ENCODE results near the gene CNTN4.
A peak's percentile ranks its signal among the peaks of the same experiment; 100 is the strongest.

CNTN4 gene

DNA sequence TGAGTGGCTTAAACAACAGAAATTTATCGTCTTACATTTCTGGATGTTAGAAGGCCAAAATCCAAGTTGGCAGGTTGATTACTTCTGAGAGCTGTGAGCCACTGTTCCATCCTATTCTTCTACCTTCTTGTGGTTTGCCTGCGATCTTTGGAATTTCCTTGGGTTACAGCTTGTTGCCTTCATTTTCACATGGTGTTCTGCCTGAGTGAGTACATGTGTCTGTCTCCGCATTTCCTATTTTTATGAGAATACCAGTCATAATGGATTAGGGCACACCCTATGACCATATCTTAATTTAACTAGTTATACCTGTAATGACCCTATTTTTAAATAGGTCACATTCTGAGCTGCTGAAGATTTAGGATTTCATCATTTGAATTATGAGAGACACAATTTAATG, 294.3 kb downstream of the CNTN4 start:
- peak; percentile 6 for DNase-seq (ENCODE audit: low read depth)

DNA sequence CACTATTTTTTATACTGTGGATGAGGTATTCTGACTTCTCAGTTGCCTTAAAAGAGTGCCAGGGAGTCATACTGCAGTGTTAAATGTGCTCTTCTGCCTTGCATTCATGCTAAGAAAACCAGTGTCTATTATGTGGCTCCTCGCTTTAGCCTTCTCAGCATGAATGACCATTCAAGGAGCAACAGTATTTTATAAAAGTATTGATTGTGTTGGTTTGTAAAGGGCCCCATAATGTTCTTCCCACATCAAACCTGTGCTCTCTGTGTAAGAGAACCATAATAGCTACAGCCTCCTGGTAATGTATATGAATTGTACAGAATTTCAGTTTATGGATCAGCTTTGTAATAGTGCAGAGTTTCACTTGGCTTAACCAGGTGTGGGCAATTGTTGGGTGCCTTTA, 316.4 kb downstream of the CNTN4 start:
- DNase-seq (ENCODE audit: low read depth): no peak

DNA sequence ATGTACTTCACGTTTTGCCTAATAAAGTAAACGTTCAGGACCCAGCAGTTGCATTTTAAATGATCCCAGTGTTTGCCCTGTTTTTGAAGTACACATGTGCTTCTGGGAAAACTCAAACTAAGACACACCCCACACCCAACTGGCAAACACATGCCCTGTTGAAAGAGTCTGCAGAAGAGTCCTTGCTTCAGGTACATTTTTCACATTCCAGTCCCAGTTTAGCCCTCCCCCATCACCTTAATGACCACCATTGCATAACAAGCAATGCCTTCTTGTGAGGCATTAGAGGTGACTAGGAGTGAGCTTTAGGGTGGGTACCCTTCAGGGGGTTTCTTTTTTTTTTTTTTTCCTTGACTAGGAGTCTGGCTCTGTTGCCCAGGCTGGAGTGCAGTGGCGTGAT, 322.3 kb downstream of the CNTN4 start:
- DNase-seq (ENCODE audit: low read depth): no peak

DNA sequence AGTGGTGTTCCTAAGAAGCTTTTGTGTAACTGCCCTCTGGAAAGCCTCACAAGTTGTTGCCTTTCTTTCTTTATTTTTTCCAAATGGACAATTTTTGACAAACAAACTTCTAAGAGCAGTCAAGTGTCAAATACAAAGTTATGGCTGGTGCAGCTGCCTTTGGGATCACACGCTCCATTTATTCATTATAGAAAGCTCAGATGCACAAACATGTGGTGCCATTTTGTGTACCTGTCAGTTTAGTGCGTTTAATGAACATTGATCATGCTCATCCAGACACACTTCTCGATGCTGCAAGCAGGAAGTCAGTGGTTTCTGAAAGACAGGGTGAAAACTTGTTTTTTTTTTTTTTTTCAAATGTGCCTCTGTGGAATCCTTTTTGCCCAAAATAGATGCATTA, 324.5 kb downstream of the CNTN4 start:
- DNase-seq (ENCODE audit: low read depth): no peak

DNA sequence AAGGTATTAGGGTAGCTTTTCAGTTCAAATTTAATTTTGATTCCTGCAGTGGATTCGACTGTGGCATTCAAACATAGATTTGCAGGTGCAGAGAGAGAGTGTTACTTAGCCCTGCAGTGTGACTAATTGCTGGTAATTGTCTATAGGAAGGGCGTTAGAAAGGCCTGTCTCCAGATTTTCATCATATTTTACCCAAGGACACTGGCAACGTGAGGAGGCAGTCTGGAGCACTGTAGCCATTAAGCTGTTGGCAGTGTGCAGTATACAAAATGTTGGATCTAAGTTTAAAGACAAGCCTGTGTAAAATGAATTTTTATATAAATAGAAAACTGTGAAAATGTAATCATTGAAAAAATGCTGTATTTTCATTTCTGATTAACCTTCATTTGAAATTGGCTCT, 342.9 kb downstream of the CNTN4 start:
- no peak for DNase-seq (ENCODE audit: low read depth)

- DNase-seq (ENCODE audit: low read depth): no peak
Observed at GRCh38 chr3:2446146-2446545, 347.5 kb downstream of the CNTN4 start.

- no peak for DNase-seq (ENCODE audit: low read depth)
Observed at GRCh38 chr3:2452249-2452648, 353.6 kb downstream of the CNTN4 start.

- no peak for DNase-seq (ENCODE audit: low read depth)
Observed at GRCh38 chr3:2454865-2455264, 356.2 kb downstream of the CNTN4 start.

- no peak for DNase-seq (ENCODE audit: low read depth)
Observed at GRCh38 chr3:2456788-2457187, 358.1 kb downstream of the CNTN4 start.

- DNase-seq (ENCODE audit: low read depth): no peak
Observed at GRCh38 chr3:2458816-2459215, 360.1 kb downstream of the CNTN4 start.

- DNase-seq (ENCODE audit: low read depth): no peak
Observed at GRCh38 chr3:2465842-2466241, 367.2 kb downstream of the CNTN4 start.

DNA sequence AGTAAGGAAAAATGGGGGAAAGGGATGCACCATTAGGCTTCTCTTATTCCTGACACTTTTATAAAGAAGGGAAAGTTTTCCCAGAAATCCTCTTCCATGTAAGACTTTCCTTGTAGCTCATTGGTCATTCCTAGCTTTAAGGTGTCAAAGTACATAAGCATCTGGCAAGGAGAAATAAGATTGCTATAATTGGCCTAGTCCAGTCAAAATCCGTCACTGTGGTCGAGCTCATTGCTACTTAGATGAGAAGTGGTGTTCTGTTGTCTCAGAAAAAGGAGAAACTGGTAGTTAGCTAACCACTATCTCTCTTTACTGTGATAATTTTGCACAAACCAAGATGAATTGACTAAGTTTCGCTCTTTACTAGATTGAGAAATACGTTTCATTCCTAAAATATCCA, 370.1 kb downstream of the CNTN4 start:
- DNase-seq (ENCODE audit: low read depth): no peak

GRCh38 chr3:2476996-2477395, 378.3 kb downstream of the CNTN4 start:
- no peak for DNase-seq (ENCODE audit: low read depth)

DNA sequence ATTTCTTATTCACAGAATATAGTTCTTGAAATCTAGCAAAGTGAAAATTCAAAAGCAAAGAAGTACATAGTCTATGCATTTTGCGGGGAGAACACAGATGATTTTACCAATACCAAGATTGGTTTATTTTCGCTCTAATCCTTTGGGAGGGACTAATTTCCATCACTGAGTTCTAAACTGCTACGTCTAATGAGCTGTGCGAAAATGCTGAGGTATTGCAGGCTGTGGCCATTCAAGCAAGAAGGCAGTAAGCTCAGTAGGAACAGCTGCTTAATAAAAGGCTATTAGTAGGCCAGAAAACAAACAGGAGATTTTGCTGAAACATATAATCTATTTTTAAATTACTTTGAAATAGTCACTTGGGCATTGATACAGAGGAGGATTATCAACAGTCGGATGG, 379.0 kb downstream of the CNTN4 start:
- no peak for DNase-seq (ENCODE audit: low read depth)

DNA sequence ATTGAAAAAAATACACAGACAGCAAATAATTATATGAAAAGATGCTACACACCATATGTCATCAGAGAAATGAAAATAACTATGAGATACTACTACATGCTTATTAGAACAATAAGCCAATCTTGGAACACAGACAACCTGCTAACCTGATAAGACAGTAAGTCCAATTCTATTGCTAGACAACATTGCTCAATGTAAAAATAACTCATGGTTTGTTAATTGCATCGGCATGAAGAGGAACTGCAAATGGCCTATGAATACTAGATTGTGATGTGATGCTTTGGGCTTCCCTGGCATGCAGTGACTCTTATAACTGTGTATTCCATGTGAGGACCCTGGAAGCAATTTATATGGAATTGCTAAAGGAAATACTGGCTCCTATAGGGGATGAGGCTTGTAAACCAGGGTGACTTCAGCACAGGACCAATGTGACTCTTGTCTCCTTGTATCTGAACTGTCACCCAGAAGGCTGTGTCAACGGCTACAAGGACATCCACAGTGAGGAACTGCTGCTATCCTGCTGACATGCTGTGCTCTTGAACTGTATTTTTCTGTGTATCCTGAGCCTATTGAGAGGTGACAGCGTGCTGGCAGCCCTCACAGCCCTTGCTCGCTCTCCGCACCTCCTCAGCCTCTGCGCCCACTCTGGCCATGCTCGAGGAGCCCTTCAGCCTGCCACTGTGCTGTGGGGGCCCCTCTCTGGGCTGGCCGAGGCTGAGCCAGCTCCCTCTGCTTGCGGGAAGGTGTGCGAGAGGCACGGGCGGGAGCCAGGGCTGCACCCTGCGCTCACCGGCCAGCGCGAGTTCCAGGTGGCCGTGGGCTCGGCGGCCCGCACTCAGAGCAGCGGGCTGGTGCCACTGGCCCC, 385.7 kb downstream of the CNTN4 start:
- DNase-seq (ENCODE audit: low read depth): no peak

DNA sequence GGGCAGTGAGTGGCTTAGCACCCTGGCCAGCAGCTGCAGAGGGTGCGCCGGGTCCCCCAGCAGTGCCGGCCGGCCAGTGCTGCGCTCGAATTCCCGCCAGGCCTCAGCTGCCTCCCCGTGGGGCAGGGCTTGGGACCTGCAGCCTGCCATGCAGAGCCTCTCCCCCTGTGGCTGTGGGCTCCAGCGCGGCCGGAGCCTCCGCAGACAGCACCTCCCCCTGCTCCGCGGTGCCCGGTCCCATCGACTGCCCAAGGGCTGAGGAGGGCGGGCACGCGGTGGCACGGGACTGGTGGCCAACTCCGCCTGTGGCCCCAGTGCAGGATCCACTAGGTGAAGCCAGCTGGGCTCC, 386.3 kb downstream of the CNTN4 start:
- no peak for DNase-seq (ENCODE audit: low read depth)

DNA sequence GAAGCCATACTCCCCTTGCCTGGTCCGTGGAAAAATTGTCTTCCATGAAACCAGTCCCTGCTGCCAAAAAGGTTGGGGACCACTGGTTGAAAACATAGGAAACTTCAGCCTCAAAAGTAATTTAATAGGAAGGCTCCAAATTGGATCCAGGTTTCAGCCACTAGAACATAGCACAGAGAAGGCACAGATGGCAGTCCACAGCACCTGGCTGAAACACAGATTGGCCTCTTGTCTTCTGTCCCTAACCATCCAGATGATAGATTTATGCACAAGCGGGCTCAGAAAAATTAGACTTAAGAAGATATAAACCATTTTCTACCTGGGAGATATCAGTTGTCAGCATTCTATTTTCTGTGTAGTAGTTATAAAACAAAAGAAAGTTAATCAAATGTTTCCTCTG, 397.1 kb downstream of the CNTN4 start:
- no peak for DNase-seq (ENCODE audit: low read depth)

- no peak for DNase-seq (ENCODE audit: low read depth)
Observed at GRCh38 chr3:2504912-2505311, 406.2 kb downstream of the CNTN4 start.

DNA sequence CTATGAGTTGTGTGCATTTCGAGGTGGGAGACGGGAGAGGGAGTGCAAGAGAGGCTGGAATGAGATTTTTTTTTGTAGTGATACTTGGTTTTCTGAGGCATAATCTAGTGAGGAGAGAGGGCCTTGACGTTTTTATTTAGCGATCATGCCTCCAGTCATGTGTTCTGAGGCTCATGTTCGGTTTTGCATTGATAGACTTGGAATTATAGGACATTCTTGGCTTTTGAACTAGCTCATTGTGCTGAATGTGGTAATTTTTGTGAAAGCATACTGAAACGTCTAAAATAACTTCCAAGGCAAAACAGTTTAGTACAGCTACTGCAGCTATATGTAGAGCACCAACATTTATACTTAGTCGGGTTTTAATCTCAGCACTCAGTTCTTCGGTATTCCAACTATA, 408.1 kb downstream of the CNTN4 start:
- no peak for DNase-seq (ENCODE audit: low read depth)

GRCh38 chr3:2510591-2511145, 412.0 kb downstream of the CNTN4 start:
- DNase-seq (ENCODE audit: low read depth): no peak

- no peak for DNase-seq (ENCODE audit: low read depth)
Observed at GRCh38 chr3:2511356-2511755, 412.7 kb downstream of the CNTN4 start.

DNA sequence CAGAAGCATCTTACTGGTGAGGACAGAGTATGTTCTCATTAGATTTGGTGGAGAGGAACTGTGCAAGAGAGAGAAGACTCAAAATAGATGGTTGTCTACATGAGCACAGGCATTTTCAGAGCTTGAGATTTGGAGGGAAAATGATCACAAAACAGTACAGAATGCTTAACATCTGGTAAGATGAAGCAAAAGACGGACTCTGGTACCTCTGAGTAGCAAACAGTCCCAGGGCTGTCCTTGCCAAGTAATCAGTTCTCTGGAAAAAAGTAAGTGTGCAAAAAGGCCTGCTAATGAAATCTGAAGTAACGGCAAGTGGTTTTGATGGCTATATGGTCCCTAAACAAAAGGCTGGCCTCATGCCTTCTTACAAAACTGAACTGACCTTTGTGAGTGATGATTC, 414.2 kb downstream of the CNTN4 start:
- DNase-seq (ENCODE audit: low read depth): no peak

- DNase-seq (ENCODE audit: low read depth): no peak
Observed at GRCh38 chr3:2513986-2514385, 415.3 kb downstream of the CNTN4 start.

All from non-pigmented ciliary epithelial cell (primary cell).